Vagina (tissue), 2 donors: ENCODE measurements around the gene CSMD2. TPM values are rescaled to one million over a fixed set of nuclear protein-coding genes. Genes with fewer than 3 reads are reported as not detected.

ENCODE experiments used
- DNase-seq, 2 donors: peaks; one replicate each; pipeline ENCODE4 v3.0.0-alpha.2; 2017; ENCODE audit errors: extremely low spot score in 2 of 2
- H3K27ac ChIP-seq: fragments of 200-600 bp; sonication (generic); one replicate; pipeline ENCODE4 v1.5.1; 2019
- H3K27me3 ChIP-seq: fragments of 200-600 bp; sonication (generic); one replicate; pipeline ENCODE4 v1.5.1; 2019
- H3K36me3 ChIP-seq, 2 donors: fragments of 200-600 bp; sonication (generic); one replicate each; pipeline ENCODE4 v1.5.1; 2017 to 2019
- H3K4me1 ChIP-seq: fragments of 200-600 bp; sonication (generic); one replicate; pipeline ENCODE4 v1.5.1; 2019
- H3K4me3 ChIP-seq, 2 donors: fragments of 200-600 bp; sonication (generic); 1 replicate in 1 of 2; 2 replicates in 1 of 2; pipeline ENCODE4 v1.5.1; 2016 to 2019
- H3K9me3 ChIP-seq: fragments of 200-600 bp; sonication (generic); one replicate; pipeline ENCODE4 v1.5.1; 2019
- CTCF ChIP-seq, 3 experiments: fragments of 450-650 bp in 2 of 3; fragments of 200-600 bp in 1 of 3; sonication (generic) in 1 of 3; IDR thresholded peaks; one replicate each; pipeline ENCODE4 v1.5.1; 2017 to 2019; ENCODE audit warnings: antibody characterized with exemption in 3 of 3, mild to moderate bottlenecking in 2 of 3, moderate library complexity in 2 of 3
- POLR2A ChIP-seq, 2 donors: fragments of 450-650 bp; IDR thresholded peaks; one replicate each; pipeline ENCODE4 v1.6.1; 2017; ENCODE audit warnings: antibody characterized with exemption in 2 of 2, mild to moderate bottlenecking in 2 of 2, moderate library complexity in 2 of 2
- POLR2AphosphoS5 ChIP-seq, 2 donors: sonication (generic); formaldehyde crosslinking; IDR thresholded peaks; one replicate each; pipeline ENCODE4 v1.9.0; 2017; ENCODE audit warnings: antibody characterized with exemption in 2 of 2, mild to moderate bottlenecking in 2 of 2, low read depth in 1 of 2; ENCODE audit not compliant: insufficient read depth in 1 of 2
- intact Hi-C: fragments of 100-400 bp; cut with DNase I; formaldehyde crosslinking; loops from one replicate; pipeline ENCODE4 v1.15.1; 2023
- total RNA-seq: library from RNA; depleted of rRNA; stranded (reverse); fragments of >200 nt; gene quantifications from one replicate; pipeline ENCODE4 v1.2.3, GENCODE V29; 2016

CSMD2 gene
- total RNA-seq, 1 donor from 2014 or later, result 0.25 TPM

- H3K36me3 ChIP-seq, result no peaks in the 10 kb centered on the region
- no peak overlapping the region for H3K27ac ChIP-seq
- no peak overlapping the region for H3K4me3 ChIP-seq
- no peak for TF ChIP-seq CTCF (IDR thresholded peaks at IDR 0.05)
- TF ChIP-seq POLR2AphosphoS5 (IDR thresholded peaks at IDR 0.05; ENCODE audit: insufficient read depth in 1 of 2, low read depth in 1 of 2), result no peak
- no peak for TF ChIP-seq POLR2A (IDR thresholded peaks at IDR 0.05)
- no peaks in the 10 kb centered on the region for H3K4me1 ChIP-seq
- H3K27me3 ChIP-seq, result no peaks in the 10 kb centered on the region
- DNase-seq, result peak in 1 of 2 donors; percentile 70
- intact Hi-C loops, result no loop called here
- H3K9me3 ChIP-seq, result no peaks in the 10 kb centered on the region
These were observed 421.6 kb downstream of the CSMD2 start for GRCh38 chr1:33743221-33743998.

- Histone ChIP-seq H3K27me3 (no peaks in the 10 kb centered on the region), H3K4me3 (no peak overlapping the region), H3K4me1 (no peaks in the 10 kb centered on the region), H3K27ac (no peak overlapping the region), H3K9me3 (no peaks in the 10 kb centered on the region), H3K36me3 (no peaks in the 10 kb centered on the region)
- no peak for TF ChIP-seq POLR2A (IDR thresholded peaks at IDR 0.05)
- TF ChIP-seq POLR2AphosphoS5 (IDR thresholded peaks at IDR 0.05; ENCODE audit: insufficient read depth in 1 of 2, low read depth in 1 of 2), result no peak
- no peak for TF ChIP-seq CTCF (IDR thresholded peaks at IDR 0.05)
- intact Hi-C loops, result no loop called here
- DNase-seq, result peak in 1 of 2 donors; percentile 55
These were observed 422.4 kb downstream of the CSMD2 start for GRCh38 chr1:33742663-33743062.

- peak; percentile 19 to 58 for DNase-seq
- Histone ChIP-seq H3K4me1 (no peaks in the 10 kb centered on the region), H3K9me3 (no peaks in the 10 kb centered on the region), H3K27me3 (no peaks in the 10 kb centered on the region), H3K36me3 (no peaks in the 10 kb centered on the region), H3K4me3 (no peak overlapping the region), H3K27ac (no peak overlapping the region)
- intact Hi-C loops, result no loop called here
- TF ChIP-seq POLR2AphosphoS5 (IDR thresholded peaks at IDR 0.05; ENCODE audit: insufficient read depth in 1 of 2, low read depth in 1 of 2) (no peak), POLR2A (IDR thresholded peaks at IDR 0.05) (no peak), CTCF (IDR thresholded peaks at IDR 0.05) (no peak)
These were observed 423.3 kb downstream of the CSMD2 start for GRCh38 chr1:33741749-33742148.

GRCh38 chr1:33740040-33740744 lies 424.8 kb downstream of the CSMD2 start:
- TF ChIP-seq CTCF (IDR thresholded peaks at IDR 0.05), result no peak
- TF ChIP-seq POLR2A (IDR thresholded peaks at IDR 0.05), result no peak
- TF ChIP-seq POLR2AphosphoS5 (IDR thresholded peaks at IDR 0.05; ENCODE audit: insufficient read depth in 1 of 2, low read depth in 1 of 2), result no peak
- no peaks in the 10 kb centered on the region for H3K4me1 ChIP-seq
- no peak overlapping the region for H3K27ac ChIP-seq
- H3K27me3 ChIP-seq, result no peaks in the 10 kb centered on the region
- peak; percentile 47 to 82 for DNase-seq
- H3K4me3 ChIP-seq, result no peak overlapping the region
- no peaks in the 10 kb centered on the region for H3K36me3 ChIP-seq
- H3K9me3 ChIP-seq, result no peaks in the 10 kb centered on the region
- intact Hi-C loops, result no loop called here

DNA sequence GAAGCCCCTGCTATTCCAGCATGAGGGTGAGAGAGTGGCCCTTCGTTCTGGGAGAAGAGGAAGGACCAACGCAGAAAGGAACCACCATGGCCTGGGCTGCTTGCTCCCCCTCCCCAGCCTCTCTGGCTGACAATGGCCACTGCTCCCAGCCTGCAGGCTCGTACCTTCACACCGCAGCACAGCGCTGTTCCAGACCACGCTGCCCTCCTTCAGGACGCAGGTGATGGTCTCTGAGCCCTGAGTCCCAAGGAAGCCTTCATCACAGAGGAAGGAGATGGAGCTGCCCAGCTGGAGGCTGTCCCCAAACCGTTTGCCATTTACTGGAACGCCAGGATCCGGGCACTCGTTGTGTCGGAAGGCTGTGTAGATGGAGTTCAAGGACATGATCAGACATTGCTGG lies 426.1 kb downstream of the CSMD2 start:
- no peaks in the 10 kb centered on the region for H3K36me3 ChIP-seq
- intact Hi-C loops, result no loop called here
- H3K4me3 ChIP-seq, result no peak overlapping the region
- H3K27me3 ChIP-seq, result no peaks in the 10 kb centered on the region
- peak; percentile 40 to 64 for DNase-seq
- H3K9me3 ChIP-seq, result no peaks in the 10 kb centered on the region
- H3K4me1 ChIP-seq, result no peaks in the 10 kb centered on the region
- H3K27ac ChIP-seq, result no peak overlapping the region
- TF ChIP-seq CTCF (IDR thresholded peaks at IDR 0.05), result no peak
- no peak for TF ChIP-seq POLR2A (IDR thresholded peaks at IDR 0.05)
- TF ChIP-seq POLR2AphosphoS5 (IDR thresholded peaks at IDR 0.05; ENCODE audit: insufficient read depth in 1 of 2, low read depth in 1 of 2), result no peak
